NAMALWA (cell line): ENCODE data around the gene GORASP1.

ENCODE experiments used
- DNase-seq: peaks from one replicate; pipeline ENCODE4 v3.0.0-alpha.2; 2015; ENCODE audit warnings: low spot score

Gene GORASP1

DNA sequence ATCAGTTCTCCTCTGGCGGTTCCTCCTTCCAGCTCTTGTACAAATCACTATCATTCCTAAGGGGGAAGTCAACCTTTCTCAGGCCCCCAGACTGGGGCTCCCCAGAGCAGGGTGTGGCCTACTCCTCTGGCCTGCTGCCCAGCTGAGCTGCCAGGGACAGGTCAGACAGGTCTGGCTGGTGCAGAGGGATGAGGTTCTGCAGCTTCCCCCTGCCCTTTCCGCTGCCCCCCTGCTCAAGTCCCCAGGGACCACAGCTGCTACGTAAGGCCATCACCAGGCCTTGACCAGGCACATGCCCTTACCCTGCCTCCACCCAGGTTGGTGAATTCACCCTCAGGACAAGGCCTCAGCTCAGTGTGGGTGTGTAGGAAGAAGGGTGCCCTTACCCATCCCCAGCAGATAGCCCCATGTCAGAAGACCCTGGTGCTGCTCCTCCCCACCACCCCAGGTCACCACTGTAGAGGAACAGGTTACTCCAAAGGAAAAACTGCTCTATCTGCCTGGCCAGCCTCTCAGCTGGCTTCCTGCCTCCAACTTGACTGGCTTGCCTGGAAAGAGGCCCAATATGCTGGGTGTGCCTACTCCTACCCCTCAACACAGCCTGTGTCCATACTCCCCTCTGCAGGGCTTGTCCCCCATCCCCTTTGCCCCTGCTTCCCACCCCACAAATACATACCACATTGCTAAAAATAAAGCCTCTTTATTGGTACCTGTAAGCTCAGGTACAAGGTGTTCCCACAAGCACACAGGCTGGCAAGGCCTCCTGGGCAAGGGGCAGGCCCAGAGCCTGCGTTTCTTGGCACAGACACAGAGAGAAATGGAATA lies 34.0 kb upstream of the GORASP1 start:
- no peak for DNase-seq

GRCh38 chr3:39140341-39140971 lies 33.0 kb upstream of the GORASP1 start:
- DNase-seq = no peak

GRCh38 chr3:39139442-39139841 lies 32.0 kb upstream of the GORASP1 start:
- no peak for DNase-seq

DNA sequence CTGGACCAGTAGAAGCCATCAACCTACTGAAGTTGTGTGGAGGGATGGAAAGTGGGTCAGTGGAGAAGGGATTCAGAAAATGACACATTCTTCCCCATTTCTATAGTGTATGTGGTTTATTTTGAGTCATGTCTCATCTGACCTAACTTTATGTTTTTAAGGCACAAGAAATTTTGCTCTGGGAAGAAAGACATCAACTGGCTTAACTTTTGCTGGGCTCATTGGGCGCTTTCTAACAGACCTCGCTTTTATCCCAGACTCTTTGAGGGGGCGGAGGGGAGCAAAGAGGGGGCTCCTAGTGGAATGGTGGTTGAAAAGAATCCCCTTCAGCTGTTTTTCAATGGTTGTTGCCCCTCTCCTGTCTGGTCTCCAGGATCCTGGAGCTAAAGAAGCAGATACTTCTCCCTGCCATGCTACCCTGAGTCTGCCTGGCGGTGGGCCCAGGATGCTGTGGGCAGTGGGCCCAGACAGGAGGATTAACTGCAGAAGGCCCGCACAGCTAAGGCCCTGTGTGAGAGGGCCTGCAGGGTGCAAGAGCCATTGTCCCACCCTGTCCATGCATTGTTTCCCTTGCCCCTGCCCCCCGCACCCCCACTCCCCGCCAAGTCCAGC lies 31.5 kb upstream of the GORASP1 start:
- DNase-seq = no peak

DNA sequence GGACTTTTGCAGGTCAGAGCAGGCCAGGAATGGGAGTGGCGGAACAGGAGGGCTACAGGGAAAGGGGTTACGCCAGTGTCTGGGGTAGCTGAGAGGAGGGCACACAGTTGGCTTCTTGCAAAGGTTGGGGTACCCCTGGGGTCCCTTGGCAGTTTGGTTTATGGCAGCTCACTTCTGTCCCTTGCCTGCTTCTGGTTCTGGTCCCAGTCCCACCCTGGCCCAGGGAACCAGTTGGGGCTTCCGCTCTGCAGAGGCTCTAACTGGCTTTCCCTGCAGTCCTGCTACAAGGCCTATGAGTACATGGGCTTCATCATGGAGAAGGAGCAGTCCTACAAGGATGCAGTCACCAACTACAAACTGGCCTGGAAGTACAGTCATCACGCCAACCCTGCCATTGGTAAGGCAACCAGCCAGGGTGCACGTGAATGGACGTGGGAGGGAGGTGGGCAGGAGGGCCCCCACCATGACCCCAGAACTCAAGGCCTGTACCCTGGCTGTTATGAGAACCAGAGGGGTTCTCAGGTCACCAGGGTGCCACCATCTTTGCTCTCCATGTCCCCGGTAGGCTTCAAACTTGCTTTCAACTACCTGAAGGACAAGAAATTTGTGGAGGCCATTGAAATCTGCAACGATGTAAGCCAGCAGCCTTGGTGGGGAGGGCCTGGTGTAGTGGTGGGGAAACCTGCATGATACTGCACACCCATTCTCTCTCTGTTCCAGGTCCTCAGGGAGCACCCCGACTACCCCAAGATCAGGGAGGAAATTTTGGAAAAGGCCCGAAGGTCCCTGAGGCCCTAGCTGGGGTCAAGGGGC lies 30.8 kb upstream of the GORASP1 start:
- no peak for DNase-seq

GRCh38 chr3:39137435-39137936 lies 30.1 kb upstream of the GORASP1 start:
- DNase-seq = no peak

DNA sequence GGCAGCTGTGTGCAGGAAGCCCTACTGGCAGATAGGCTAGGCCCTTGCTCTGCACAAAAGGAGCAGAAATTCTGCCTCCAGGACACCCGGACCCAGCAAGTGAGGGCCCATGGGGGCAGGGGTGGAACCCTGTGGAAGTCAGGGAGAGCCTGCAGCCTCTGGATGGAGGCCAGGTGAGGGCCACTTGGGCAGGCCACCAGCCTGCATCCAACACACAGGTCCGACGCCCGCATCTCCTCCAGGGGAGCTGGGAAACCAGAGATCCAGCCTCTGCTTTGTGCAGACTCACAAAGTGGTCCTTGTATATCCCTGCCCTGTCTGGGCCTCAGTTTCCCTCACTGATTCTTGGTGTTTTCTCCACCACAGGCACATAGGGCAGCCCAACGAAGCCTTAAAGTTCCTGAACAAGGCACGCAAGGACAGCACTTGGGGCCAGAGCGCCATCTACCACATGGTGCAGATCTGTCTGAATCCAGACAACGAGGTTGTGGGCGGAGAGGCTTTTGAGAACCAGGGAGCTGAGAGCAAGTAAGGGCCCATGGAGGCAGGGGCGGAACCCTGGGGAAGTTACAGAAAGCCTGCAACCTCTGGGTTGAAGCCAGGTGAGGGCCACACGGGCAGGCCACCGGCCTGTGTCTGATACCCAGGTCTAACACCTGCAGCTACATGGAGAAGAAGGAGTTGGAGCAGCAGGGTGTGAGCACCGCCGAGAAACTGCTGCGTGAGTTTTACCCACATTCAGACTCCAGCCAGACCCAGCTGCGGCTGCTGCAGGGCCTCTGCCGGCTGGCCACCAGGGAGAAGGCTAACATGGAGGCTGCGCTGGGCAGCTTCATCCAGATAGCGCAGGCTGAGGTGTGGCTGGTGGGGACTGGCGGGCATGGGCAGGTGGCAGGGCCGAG lies 29.4 kb upstream of the GORASP1 start:
- DNase-seq = no peak

- no peak for DNase-seq
Measured at GRCh38 chr3:39135170-39135805, 27.9 kb upstream of the GORASP1 start.

- DNase-seq = no peak
Measured at GRCh38 chr3:39134305-39134704, 26.9 kb upstream of the GORASP1 start.

DNA sequence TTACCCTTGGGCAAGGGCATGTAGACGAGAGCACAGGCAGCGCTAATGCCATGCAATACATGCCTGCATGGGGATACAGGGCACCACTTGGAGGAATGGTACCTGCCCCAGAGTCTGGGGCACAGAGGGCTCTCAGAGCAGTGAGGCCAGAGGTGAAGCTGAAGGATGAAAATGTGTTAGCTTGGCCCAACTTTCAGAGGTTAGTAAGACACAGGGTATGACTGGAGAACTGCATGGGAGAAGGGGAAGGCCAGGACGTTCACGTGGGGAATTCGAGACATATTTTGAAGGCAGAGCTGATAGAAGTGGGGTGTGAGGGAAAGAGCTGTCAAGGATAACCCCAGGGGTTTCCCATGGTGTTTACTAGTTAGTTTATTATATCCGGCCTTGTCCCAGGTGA lies 26.4 kb upstream of the GORASP1 start:
- DNase-seq = no peak

DNA sequence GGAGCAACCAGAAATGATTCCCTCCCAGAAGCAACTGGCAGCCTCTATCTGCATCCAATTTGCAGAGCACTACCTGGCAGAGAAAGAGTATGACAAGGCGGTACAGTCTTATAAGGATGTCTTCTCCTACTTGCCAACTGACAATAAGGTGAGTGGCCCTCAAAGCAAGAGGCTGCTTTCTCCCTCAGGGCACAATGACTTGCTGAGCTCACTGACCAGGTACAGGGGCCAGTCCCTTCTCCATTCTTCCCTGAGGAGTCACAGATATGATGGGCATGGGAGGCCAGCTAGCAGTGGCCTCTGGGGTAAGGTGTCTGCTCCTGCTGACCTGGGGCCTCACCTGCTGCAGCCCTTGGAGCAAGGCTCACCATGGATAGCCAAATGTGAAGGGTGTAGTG lies 25.7 kb upstream of the GORASP1 start:
- DNase-seq = no peak

DNA sequence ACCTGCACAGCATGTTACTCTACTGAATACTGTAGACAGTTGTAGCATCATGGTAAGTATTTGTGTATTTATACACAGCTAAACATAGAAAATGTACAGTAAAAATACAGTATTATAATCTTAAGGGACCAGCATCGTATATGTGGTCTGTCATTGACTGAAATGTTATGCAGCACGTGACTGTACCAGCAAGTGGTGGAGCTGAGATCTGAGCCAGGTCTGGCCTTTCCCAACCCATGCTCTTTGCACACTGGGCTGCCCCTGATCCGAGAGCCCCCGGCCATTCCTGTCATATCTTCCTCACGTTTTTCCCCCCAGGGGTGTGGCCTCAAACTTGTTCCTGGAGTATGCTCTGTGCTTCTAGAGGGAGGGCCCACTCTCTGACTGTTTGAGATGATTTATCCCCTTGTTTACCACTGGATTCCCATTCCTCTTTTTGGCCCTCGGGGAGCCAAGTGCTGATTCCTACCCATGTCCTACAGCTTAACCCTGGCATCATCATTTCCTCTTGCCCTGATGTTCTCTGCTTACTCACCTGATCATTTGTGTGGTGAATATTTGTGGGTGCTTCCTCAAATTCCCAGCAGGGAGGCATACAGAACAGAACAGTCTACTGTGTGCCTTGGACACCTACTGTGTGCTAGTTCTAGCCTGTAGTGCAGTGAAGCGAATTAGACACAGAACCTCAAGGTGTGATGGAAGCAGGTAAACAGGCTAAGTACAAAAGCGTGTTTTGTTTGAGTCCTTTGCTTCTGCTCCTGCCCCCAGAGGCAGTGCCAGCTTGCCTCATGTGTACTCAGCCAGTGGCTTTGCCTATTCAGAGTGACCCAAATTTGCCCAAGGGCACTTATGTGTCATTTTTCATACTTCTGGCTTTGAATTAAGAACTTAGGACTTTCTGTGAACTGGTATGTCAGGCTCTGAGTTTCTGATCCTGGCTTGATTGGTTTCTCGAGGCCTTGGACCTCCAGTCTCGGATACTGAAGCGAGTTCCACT lies 25.0 kb upstream of the GORASP1 start:
- no peak for DNase-seq

- DNase-seq = no peak
Measured at GRCh38 chr3:39130693-39131265, 23.4 kb upstream of the GORASP1 start.

DNA sequence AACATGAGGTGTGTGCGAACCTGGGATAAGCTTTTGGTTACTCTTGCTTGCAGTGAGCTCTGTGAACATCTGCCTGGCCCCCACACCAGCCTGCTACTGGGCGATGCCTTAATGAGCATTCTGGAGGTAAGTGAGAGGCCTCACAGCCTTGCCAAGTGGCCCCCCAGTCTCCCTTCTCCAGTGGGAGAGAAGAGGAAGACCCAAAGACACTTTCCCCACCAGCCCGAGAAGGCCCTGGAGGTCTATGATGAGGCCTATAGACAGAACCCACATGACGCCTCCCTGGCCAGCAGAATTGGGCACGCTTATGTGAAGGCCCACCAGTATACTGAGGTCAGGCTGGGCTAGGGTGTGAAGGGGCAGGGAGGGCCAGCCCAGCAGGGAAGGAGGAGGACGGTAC lies 22.6 kb upstream of the GORASP1 start:
- no peak for DNase-seq

DNA sequence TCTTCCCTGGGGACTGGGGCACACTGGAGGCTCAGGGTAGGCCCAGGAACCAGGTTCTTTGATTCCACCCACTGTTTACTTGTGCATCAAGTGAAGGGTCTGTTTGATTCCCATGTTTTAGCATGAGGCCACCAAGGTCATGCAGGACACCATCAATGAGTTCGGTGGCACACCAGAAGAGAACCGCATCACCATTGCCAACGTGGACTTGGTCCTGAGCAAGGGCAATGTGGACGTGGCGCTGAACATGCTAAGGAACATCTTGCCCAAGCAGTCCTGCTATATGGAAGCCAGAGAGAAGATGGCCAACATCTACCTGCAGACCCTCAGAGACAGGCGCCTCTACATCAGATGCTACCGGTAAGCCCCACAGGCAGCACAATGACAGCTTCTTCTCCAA lies 21.5 kb upstream of the GORASP1 start:
- DNase-seq = no peak

- DNase-seq = no peak
Measured at GRCh38 chr3:39127908-39128304, 20.5 kb upstream of the GORASP1 start.

DNA sequence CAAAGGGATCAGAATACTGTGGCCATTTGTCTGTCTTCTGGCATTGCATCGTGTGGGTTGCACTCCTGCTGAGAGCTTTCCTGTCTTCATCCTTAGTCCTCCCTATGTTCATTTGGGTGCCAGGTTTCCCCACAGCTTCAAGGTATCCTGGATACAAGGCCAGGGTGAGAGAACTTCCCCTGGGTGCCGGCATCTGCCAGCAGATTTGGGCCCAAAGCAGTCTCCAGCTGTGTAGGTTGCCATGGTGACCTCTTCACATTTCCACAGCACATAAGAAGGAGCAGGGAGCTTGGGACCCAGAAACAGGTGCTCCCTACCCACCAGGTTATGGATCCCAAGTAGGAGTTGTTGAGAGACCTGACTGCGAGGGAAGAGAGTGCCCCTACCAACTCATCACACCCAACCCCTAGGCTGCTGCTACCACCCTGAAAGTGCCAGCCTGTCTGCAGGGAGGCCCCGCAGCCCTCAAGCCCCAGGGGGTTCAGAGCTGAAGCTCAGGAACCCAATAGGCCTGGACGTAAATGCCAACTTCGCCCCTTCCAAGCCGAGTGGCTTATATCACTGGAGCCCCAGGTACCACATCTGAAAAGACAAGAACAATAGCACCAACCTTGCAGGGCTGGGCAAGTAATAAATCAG lies 20.0 kb upstream of the GORASP1 start:
- no peak for DNase-seq

- peak; percentile 56 for DNase-seq
Measured at GRCh38 chr3:39126532-39127071, 19.2 kb upstream of the GORASP1 start.
